PC-9 (cell line): ENCODE results near the gene GLDN. TPM values are rescaled to one million over a fixed set of nuclear protein-coding genes. Genes with fewer than 3 reads are reported as not detected.

Source experiments
- BruUV-seq: library from RNA; stranded (reverse); fragments of 400-500 nt; replicated peaks from 2 replicates; lab custom pipeline; 2021; lab: Mats Ljungman, UMichigan
- CTCF ChIA-PET: fragments of 300-600 bp; sonication (Branson Sonifier 250); formaldehyde crosslinking; loops from one replicate; lab custom pipeline; 2022; ENCODE audit warnings: antibody characterized with exemption; lab: Charles Lee
- POLR2A ChIA-PET: fragments of 300-600 bp; sonication (Branson Sonifier 250); formaldehyde crosslinking; loops from one replicate; lab custom pipeline; 2022; ENCODE audit warnings: antibody characterized with exemption; ENCODE audit not compliant: unreplicated experiment; lab: Charles Lee
- DNase-seq, 2 experiments: peaks; one replicate each; pipeline versions ENCODE4 v3.0.0 to v3.0.0-alpha.2; 2015 to 2022; ENCODE audit warnings: mixed read lengths in 1 of 2
- H2AFZ ChIP-seq: fragments of 200-600 bp; sonication (generic); 2 replicates; pipeline ENCODE4 v1.8.1; 2017; ENCODE audit warnings: antibody characterized with exemption
- H3F3A ChIP-seq: fragments of 200-600 bp; sonication (generic); 2 replicates; pipeline ENCODE4 v1.8.1; 2017; ENCODE audit warnings: antibody characterized with exemption, mild to moderate bottlenecking, low read depth; ENCODE audit not compliant: insufficient read depth
- H3K27ac ChIP-seq: fragments of 200-600 bp; sonication (generic); 2 replicates; pipeline ENCODE4 v1.6.1; 2016; ENCODE audit warnings: mixed run types
- H3K27me3 ChIP-seq: fragments of 200-600 bp; sonication (generic); 2 replicates; pipeline ENCODE4 v1.6.1; 2016; ENCODE audit warnings: low read depth, mixed run types; ENCODE audit not compliant: insufficient read depth
- H3K36me3 ChIP-seq: fragments of 200-600 bp; sonication (generic); 2 replicates; pipeline ENCODE4 v1.6.1; 2016; ENCODE audit warnings: low read depth, mixed run types
- H3K4me1 ChIP-seq: fragments of 200-600 bp; sonication (generic); replicated peaks from 2 replicates; pipeline ENCODE4 v1.6.1; 2016; ENCODE audit warnings: mixed run types; ENCODE audit not compliant: insufficient read depth
- H3K4me2 ChIP-seq: fragments of 200-600 bp; sonication (generic); 2 replicates; pipeline ENCODE4 v1.6.1; 2017; ENCODE audit warnings: mixed run types
- H3K4me3 ChIP-seq: fragments of 200-600 bp; sonication (generic); 2 replicates; pipeline ENCODE4 v1.6.1; 2016; ENCODE audit warnings: mixed run types
- H3K79me2 ChIP-seq: fragments of 200-600 bp; sonication (generic); 2 replicates; pipeline ENCODE4 v1.6.1; 2017; ENCODE audit warnings: low read depth, mixed run types
- H3K9me2 ChIP-seq: fragments of 200-600 bp; sonication (generic); 2 replicates; pipeline ENCODE4 v1.8.1; 2017; ENCODE audit warnings: mild to moderate bottlenecking; ENCODE audit not compliant: insufficient read depth
- H3K9me3 ChIP-seq: fragments of 200-600 bp; sonication (generic); 2 replicates; pipeline ENCODE4 v1.8.1; 2016; ENCODE audit warnings: low read depth; ENCODE audit not compliant: insufficient read depth
- H4K20me1 ChIP-seq: fragments of 200-600 bp; sonication (generic); 2 replicates; pipeline ENCODE4 v1.8.1; 2017; ENCODE audit not compliant: insufficient read depth
- CTCF ChIP-seq: fragments of 200-600 bp; sonication (generic); conservative IDR thresholded peaks from 2 replicates; pipeline ENCODE4 v1.6.1; 2017; ENCODE audit warnings: mixed run types, antibody characterized with exemption, mild to moderate bottlenecking, moderate library complexity
- EZH2 ChIP-seq: fragments of 200-600 bp; sonication (generic); IDR thresholded peaks from 2 replicates; pipeline ENCODE4 v1.8.0; 2017; ENCODE audit warnings: antibody characterized with exemption, low read depth
- intact Hi-C: fragments of 100-400 bp; cut with micrococcal nuclease; formaldehyde crosslinking; loops from one replicate; pipeline ENCODE4 v1.10.0; 2022; ENCODE audit not compliant: unreplicated experiment
- total RNA-seq: library from RNA; stranded (reverse); gene quantifications from 2 replicates; pipeline ENCODE4 v1.2.3, GENCODE V29; 2021

Gene GLDN
- total RNA-seq, 1 experiment from 2014 or later, result not detected

DNA sequence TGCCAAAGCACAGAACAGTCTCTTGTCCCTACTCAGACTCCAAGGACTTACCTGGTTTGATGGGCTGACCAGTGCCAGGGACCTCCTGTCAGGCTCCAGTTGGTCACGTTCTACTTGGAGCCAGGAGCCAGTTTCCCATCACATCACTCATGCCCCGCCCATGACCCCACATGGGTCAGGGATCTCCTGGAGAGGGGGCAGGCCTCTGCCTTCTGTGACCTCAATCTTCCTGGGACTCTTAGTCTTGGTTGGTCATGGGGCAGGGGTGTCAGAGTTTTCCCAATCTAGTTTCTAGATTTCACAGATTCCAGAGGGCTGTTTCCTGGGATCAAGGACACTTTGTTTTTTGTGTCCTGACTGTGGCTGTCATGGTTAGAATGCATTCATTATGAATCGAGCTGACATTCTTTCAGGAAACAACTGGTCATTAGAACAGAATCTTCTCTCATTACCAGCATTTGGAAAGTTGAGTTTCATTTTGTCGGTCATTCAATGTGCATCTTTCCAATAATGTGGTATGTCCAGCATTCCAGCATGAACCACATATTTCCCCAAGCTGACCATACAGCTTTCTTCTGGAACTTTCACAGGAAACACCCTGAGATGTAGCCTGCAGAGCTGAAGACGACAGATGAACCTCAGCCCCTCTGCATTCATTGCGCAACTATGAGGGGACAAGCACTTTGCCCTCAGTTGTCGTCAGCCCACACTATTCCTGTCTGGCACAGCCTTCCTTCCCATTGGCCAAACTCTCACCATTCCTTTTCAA, 22.9 kb upstream of the GLDN start:
- no peaks in the 10 kb centered on the region for H3K9me2 ChIP-seq
- CTCF ChIA-PET, result no interaction called here
- no peaks in the 10 kb centered on the region for H3K79me2 ChIP-seq
- no peak overlapping the region for H2AFZ ChIP-seq
- BruUV-seq, result no TSS peak
- H3K36me3 ChIP-seq, result no peaks in the 10 kb centered on the region
- no peaks in the 10 kb centered on the region for H3K9me3 ChIP-seq
- intact Hi-C loops, result no loop called here
- H3K4me1 ChIP-seq, result no peaks in the 10 kb centered on the region
- H3K4me3 ChIP-seq, result no peak overlapping the region
- H3F3A ChIP-seq, result no peaks in the 10 kb centered on the region
- TF ChIP-seq CTCF (no peak), EZH2 (no peak)
- no peak overlapping the region for H3K4me2 ChIP-seq
- DNase-seq, result no peak
- no peaks in the 10 kb centered on the region for H4K20me1 ChIP-seq
- no peak overlapping the region for H3K27ac ChIP-seq
- H3K27me3 ChIP-seq, result no peaks in the 10 kb centered on the region
- POLR2A ChIA-PET, result no interaction called here

DNA sequence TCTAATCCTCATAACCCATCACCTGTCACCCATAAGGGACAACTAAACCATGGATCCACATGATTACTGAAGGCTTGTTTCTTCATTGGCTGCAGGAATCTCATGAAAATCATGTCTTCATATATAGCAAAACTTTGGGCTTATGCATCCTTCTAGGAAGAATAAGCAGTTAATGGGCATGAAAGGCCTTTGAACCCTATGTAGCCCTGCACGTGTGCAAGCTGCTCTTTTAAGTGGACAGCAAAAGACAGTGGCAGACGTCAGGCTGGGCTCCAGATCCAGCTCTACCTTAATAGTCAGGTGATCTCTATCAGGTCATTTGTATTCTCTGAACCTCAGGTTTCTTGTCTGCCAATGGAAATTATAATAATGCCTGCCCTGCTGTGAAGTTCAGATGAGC, 21.9 kb upstream of the GLDN start:
- no peaks in the 10 kb centered on the region for H3K4me1 ChIP-seq
- no peaks in the 10 kb centered on the region for H3K36me3 ChIP-seq
- H3K27me3 ChIP-seq, result no peaks in the 10 kb centered on the region
- no peaks in the 10 kb centered on the region for H4K20me1 ChIP-seq
- H3K27ac ChIP-seq, result no peak overlapping the region
- BruUV-seq, result no TSS peak
- H3K4me2 ChIP-seq, result no peak overlapping the region
- no peaks in the 10 kb centered on the region for H3K9me2 ChIP-seq
- ChIA-PET POLR2A (no interaction called here), CTCF (no interaction called here)
- no peaks in the 10 kb centered on the region for H3K9me3 ChIP-seq
- H3K79me2 ChIP-seq, result no peaks in the 10 kb centered on the region
- TF ChIP-seq CTCF, result no peak
- no peak for TF ChIP-seq EZH2
- H3F3A ChIP-seq, result no peaks in the 10 kb centered on the region
- no peak overlapping the region for H3K4me3 ChIP-seq
- DNase-seq, result no peak
- intact Hi-C loops, result no loop called here
- H2AFZ ChIP-seq, result no peak overlapping the region

DNA sequence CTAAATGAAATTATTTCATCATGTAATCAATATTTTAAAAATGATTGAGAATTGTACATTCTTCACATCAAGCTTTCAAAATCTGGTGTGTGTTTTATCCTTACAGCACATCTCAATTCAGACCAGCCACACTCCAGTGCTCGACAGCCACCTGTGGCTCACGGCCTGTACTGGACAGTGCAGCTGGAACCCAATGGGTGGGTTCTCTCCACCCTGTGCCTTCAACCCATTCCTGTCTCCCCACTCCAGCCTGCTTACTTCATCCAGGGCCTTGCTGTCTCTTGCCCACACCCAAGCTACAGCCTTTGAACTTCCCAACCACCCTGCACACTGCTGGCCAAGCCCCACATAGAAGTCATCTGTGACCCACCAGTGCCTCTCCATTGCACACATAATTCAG, 20.6 kb upstream of the GLDN start:
- CTCF ChIA-PET, result no interaction called here
- H3K36me3 ChIP-seq, result no peaks in the 10 kb centered on the region
- H3K9me2 ChIP-seq, result no peaks in the 10 kb centered on the region
- POLR2A ChIA-PET, result no interaction called here
- no peak for TF ChIP-seq EZH2
- TF ChIP-seq CTCF, result no peak
- H3K9me3 ChIP-seq, result no peaks in the 10 kb centered on the region
- H3K27me3 ChIP-seq, result no peaks in the 10 kb centered on the region
- no peaks in the 10 kb centered on the region for H3F3A ChIP-seq
- no peak for DNase-seq
- H3K27ac ChIP-seq, result no peak overlapping the region
- BruUV-seq, result no TSS peak
- H4K20me1 ChIP-seq, result no peaks in the 10 kb centered on the region
- intact Hi-C loops, result no loop called here
- H2AFZ ChIP-seq, result no peak overlapping the region
- no peaks in the 10 kb centered on the region for H3K79me2 ChIP-seq
- H3K4me3 ChIP-seq, result no peak overlapping the region
- no peaks in the 10 kb centered on the region for H3K4me1 ChIP-seq
- H3K4me2 ChIP-seq, result no peak overlapping the region
